Gastrocnemius medialis (tissue), 4 donors: Measurements from ENCODE around the gene CARMIL1. TPM values are rescaled to one million over a fixed set of nuclear protein-coding genes. Genes with fewer than 3 reads are reported as not detected.

Experiments
- ATAC-seq, 2 donors: fragments of 150-250 bp; one replicate each; pipeline ENCODE4 v1.9.1; 2016
- DNase-seq, 2 donors: peaks; one replicate each; pipeline ENCODE4 v3.0.0-alpha.2; 2019
- H3K27ac ChIP-seq, 4 donors: fragments of 200-600 bp; sonication (generic); 1 replicate in 1 of 4; 2 replicates in 3 of 4; pipeline ENCODE4 v1.5.1; 2016 to 2018; ENCODE audit warnings: mild to moderate bottlenecking in 2 of 4, moderate library complexity in 1 of 4
- H3K27me3 ChIP-seq, 3 donors: fragments of 200-600 bp; sonication (generic) in 2 of 3; 1 replicate in 1 of 3; 2 replicates in 2 of 3; pipeline versions ENCODE4 v1.5.1 to v1.6.0; 2016 to 2019; ENCODE audit warnings: mild to moderate bottlenecking in 1 of 3, moderate library complexity in 1 of 3
- H3K36me3 ChIP-seq, 2 donors: fragments of 200-600 bp; sonication (generic) in 1 of 2; one replicate each; pipeline ENCODE4 v1.5.1; 2017 to 2018
- H3K4me1 ChIP-seq, 2 donors: fragments of 200-600 bp; sonication (generic) in 1 of 2; one replicate each; pipeline ENCODE4 v1.5.1; 2016 to 2017; ENCODE audit warnings: mild to moderate bottlenecking in 2 of 2
- H3K4me3 ChIP-seq, 4 donors: fragments of 200-600 bp; sonication (generic) in 3 of 4; 1 replicate in 1 of 4; 2 replicates in 3 of 4; pipeline ENCODE4 v1.5.1; 2016 to 2019; ENCODE audit warnings: mild to moderate bottlenecking in 2 of 4
- H3K9me3 ChIP-seq, 3 donors: fragments of 200-600 bp; sonication (generic) in 2 of 3; 1 replicate in 1 of 3; 2 replicates in 2 of 3; pipeline ENCODE4 v1.5.1; 2016 to 2019
- CTCF ChIP-seq, 5 experiments: fragments of 450-650 bp in 3 of 5; fragments of 200-600 bp in 2 of 5; sonication (generic) in 2 of 5; IDR thresholded peaks in 4 of 5; conservative IDR thresholded peaks in 1 of 5; 1 replicate in 4 of 5; 2 replicates in 1 of 5; pipeline ENCODE4 v1.5.1; 2016 to 2019; ENCODE audit warnings: antibody characterized with exemption in 5 of 5, mild to moderate bottlenecking in 3 of 5, moderate library complexity in 3 of 5
- POLR2A ChIP-seq, 2 donors: fragments of 450-650 bp; IDR thresholded peaks; one replicate each; pipeline ENCODE4 v1.6.1; 2017; ENCODE audit warnings: antibody characterized with exemption in 2 of 2, mild to moderate bottlenecking in 2 of 2, moderate library complexity in 2 of 2
- in situ Hi-C, 4 donors: fragments of 200-750 bp; cut with MboI; loops; one replicate each; pipeline versions ENCODE4 v1.15.0 to v1.8.0; 2017; ENCODE audit warnings: low sequenced_read_pairs in 4 of 4
- intact Hi-C: fragments of 100-400 bp; cut with DNase I; formaldehyde crosslinking; loops from one replicate; pipeline ENCODE4 v1.15.1; 2023; ENCODE audit warnings: low total_unique reads
- total RNA-seq, 4 donors: library from RNA; depleted of rRNA; stranded (reverse); fragments of >200 nt; gene quantifications; one replicate each; pipeline versions ENCODE4 v1.1.0 to v1.2.3, GENCODE V29; 2016

CARMIL1 gene
- total RNA-seq, 4 donors from 2014 or later, result 0.87 to 2.1 (median 1.7) TPM

- no peaks in the 10 kb centered on the region for H3K4me1 ChIP-seq
- H3K27ac ChIP-seq, result no peak overlapping the region
- H3K9me3 ChIP-seq, result no peaks in the 10 kb centered on the region
- no peaks in the 10 kb centered on the region for H3K27me3 ChIP-seq
- no peaks in the 10 kb centered on the region for H3K36me3 ChIP-seq
- DNase-seq, result no peak
- no peak for ATAC-seq
- H3K4me3 ChIP-seq, result no peak overlapping the region
- in situ Hi-C loops (loop anchor here in 1 of 4 donors (25.0 kb wide), 1 partner anchor 362 kb away; no protein-coding TSS in a partner anchor), intact Hi-C loops (no loop called here)
- TF ChIP-seq CTCF (IDR thresholded peaks at IDR 0.05 in 4 of 5, conservative IDR thresholded peaks at IDR 0.05 in 1 of 5) (no peak), POLR2A (IDR thresholded peaks at IDR 0.05) (no peak)
Observed at GRCh38 chr6:25623879-25624278, 344.7 kb downstream of the CARMIL1 start.

- Histone ChIP-seq H3K4me3 (no peak overlapping the region), H3K27me3 (no peaks in the 10 kb centered on the region), H3K9me3 (no peaks in the 10 kb centered on the region), H3K4me1 (no peaks in the 10 kb centered on the region), H3K27ac (no peak overlapping the region), H3K36me3 (no peaks in the 10 kb centered on the region)
- no peak for TF ChIP-seq POLR2A (IDR thresholded peaks at IDR 0.05)
- TF ChIP-seq CTCF (IDR thresholded peaks at IDR 0.05 in 4 of 5, conservative IDR thresholded peaks at IDR 0.05 in 1 of 5), result no peak
- ATAC-seq (no peak), DNase-seq (no peak)
- in situ Hi-C loops (no loop called here), intact Hi-C loops (no loop called here)
Observed at GRCh38 chr6:25627001-25627400, 347.8 kb downstream of the CARMIL1 start.

- no peak overlapping the region for H3K4me3 ChIP-seq
- H3K36me3 ChIP-seq, result no peaks in the 10 kb centered on the region
- H3K27ac ChIP-seq, result no peak overlapping the region
- in situ Hi-C loops (no loop called here), intact Hi-C loops (no loop called here)
- no peak for DNase-seq
- H3K4me1 ChIP-seq, result no peaks in the 10 kb centered on the region
- no peak for ATAC-seq
- TF ChIP-seq POLR2A (IDR thresholded peaks at IDR 0.05) (no peak), CTCF (IDR thresholded peaks at IDR 0.05 in 4 of 5, conservative IDR thresholded peaks at IDR 0.05 in 1 of 5) (no peak)
- H3K27me3 ChIP-seq, result no peaks in the 10 kb centered on the region
- H3K9me3 ChIP-seq, result no peaks in the 10 kb centered on the region
Observed at GRCh38 chr6:25628471-25629197, 349.5 kb downstream of the CARMIL1 start.

GRCh38 chr6:25629198-25629576 lies 350.0 kb downstream of the CARMIL1 start:
- no peak overlapping the region for H3K4me3 ChIP-seq
- no peaks in the 10 kb centered on the region for H3K4me1 ChIP-seq
- DNase-seq (no peak), ATAC-seq (no peak)
- no peaks in the 10 kb centered on the region for H3K27me3 ChIP-seq
- H3K27ac ChIP-seq, result no peak overlapping the region
- H3K36me3 ChIP-seq, result no peaks in the 10 kb centered on the region
- H3K9me3 ChIP-seq, result no peaks in the 10 kb centered on the region
- no peak for TF ChIP-seq POLR2A (IDR thresholded peaks at IDR 0.05)
- TF ChIP-seq CTCF (IDR thresholded peaks at IDR 0.05 in 4 of 5, conservative IDR thresholded peaks at IDR 0.05 in 1 of 5), result no peak
- in situ Hi-C loops (no loop called here), intact Hi-C loops (no loop called here)
